C4-2B (cell line): ENCODE data around the gene ITPR2.

ENCODE experiments used
- H3K27ac ChIP-seq: fragments of 450-650 bp; 2 replicates; pipeline ENCODE4 v1.5.1; 2017
- ZFX ChIP-seq: fragments of 450-650 bp; IDR thresholded peaks from 2 replicates; pipeline ENCODE4 v1.6.1; 2017
- TF ChIP-seq, protein P1 (sequence below): fragments of 450-650 bp; conservative IDR thresholded peaks from 2 replicates; pipeline ENCODE4 v1.5.1; 2017; ENCODE audit warnings: mild to moderate bottlenecking

Gene ITPR2

DNA sequence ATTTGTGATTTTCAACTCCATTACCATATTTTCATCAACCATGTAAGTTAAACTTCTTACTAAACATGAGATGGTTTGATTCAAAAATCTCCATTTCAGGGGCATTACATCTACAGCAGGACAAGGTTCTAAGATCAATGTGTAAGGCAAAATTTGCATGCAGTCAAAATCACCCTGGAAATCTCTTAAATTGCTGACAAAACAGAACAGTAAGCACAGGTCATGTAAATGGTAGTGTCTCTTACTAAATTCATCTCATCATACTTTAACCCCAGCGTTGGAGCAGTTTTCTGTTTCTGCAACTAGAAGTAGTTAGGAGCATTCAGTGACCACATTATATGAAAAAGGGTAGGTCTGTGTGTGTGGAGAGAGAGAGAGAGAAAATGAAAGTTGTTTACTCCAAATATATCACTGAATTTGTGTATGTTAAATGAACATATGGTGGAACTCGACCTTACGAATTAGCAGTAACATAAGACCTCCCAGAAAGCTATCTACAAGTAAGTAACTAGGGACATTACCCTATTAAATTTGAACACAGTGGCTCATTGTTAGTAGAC is 410.1 kb downstream of the ITPR2 start:
- TF ChIP-seq, protein P1, sequence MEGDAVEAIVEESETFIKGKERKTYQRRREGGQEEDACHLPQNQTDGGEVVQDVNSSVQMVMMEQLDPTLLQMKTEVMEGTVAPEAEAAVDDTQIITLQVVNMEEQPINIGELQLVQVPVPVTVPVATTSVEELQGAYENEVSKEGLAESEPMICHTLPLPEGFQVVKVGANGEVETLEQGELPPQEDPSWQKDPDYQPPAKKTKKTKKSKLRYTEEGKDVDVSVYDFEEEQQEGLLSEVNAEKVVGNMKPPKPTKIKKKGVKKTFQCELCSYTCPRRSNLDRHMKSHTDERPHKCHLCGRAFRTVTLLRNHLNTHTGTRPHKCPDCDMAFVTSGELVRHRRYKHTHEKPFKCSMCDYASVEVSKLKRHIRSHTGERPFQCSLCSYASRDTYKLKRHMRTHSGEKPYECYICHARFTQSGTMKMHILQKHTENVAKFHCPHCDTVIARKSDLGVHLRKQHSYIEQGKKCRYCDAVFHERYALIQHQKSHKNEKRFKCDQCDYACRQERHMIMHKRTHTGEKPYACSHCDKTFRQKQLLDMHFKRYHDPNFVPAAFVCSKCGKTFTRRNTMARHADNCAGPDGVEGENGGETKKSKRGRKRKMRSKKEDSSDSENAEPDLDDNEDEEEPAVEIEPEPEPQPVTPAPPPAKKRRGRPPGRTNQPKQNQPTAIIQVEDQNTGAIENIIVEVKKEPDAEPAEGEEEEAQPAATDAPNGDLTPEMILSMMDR, result no peak
- no peak for TF ChIP-seq ZFX
- H3K27ac ChIP-seq, result no peak overlapping the region

DNA sequence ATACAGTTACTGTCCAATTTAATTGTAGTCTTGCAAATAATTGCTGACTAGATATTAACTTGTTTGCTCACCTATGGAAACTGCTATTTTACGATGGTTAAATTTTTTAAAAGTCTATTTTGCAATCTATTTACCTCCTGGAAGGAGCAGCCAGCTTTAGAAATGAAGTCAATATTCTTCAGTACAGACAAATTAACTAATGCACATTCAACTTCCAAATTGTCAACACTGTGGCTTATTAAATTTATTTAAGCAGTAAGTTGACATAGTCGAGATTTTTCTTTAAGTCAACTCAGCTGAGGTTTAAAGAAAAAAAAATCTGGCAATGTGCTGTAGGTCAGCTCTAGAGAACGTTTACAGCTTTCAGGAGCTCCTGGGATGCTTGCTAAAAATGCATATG is 416.4 kb downstream of the ITPR2 start:
- H3K27ac ChIP-seq, result no peak overlapping the region
- TF ChIP-seq, protein P1, result no peak
- no peak for TF ChIP-seq ZFX

DNA sequence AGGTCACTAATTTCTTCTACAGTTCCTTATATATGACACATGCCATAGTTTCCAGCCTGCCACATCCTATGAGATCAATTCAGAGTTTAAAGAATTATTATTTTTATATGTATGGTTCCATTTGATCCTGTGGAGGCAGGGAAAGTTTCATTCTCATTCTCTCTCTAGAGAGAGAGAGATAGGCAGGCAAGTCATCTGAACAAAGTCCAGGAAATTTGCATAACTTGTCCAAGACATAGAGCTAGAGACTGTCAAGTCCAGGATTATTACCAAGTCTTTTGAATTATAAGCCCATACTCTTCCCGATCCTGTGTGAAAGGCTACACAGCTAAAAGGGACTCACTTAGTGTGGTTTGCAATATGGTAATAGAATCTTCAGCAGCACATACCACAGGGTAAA is 422.3 kb downstream of the ITPR2 start:
- TF ChIP-seq ZFX, result no peak
- TF ChIP-seq, protein P1, result no peak
- H3K27ac ChIP-seq, result no peak overlapping the region

DNA sequence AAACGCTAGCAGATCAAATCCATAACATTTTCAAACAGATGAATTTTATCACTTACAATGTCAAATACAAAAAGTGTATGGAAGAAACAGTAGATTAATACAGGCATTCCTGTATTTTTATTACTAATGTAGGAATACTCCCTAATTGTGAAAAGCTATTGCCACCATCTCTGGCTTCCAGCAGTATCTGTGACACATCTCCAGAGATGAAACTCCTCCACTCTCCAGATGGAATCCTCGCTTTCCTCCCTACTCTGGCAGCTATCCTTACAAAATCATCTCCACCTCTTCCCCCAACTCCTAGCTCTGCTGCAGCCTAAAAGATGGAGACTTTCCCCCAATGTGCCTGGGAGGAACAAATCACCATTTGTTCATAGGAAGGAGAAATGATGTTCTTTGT is 426.2 kb downstream of the ITPR2 start:
- no peak overlapping the region for H3K27ac ChIP-seq
- TF ChIP-seq ZFX, result no peak
- TF ChIP-seq, protein P1, result no peak

DNA sequence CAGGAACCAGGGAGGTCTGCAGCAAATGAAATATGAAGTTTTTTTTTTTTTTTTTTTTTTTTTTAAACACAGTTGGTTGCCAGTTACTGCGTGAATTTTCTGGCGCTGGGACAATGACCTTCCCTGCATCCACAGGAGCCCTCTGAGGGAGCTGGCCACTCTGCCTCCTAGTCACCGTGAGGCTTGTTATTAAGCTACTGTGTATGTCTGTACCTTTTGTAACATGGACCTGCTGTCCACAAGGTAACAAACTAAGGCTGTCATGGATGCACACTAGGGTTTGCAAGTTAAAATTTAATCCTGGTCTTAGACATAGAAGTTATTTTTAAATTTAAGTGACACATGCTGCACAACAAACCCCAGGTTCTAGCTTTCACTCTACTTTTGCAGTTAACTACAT is 426.6 kb downstream of the ITPR2 start:
- no peak overlapping the region for H3K27ac ChIP-seq
- TF ChIP-seq, protein P1, result no peak
- TF ChIP-seq ZFX, result no peak

DNA sequence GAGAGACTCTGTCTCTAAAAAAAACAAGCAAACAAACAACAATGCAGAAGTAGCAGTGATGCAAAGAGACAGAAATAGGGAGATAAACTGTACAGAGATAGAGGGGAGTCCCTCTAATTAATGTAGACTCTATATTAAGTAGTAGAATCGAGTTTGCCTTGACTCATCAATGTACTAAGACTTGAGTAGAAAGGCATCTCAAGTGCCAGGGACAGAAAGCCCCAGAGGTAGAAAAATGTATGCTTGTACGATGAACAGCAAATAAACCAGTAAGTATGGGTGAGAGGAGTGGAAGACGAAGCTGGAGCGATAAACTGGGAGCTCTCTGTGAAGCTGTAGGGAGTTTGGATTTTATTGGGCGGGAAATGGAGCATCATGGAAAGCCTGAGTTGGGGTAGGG is 429.4 kb downstream of the ITPR2 start:
- no peak for TF ChIP-seq ZFX
- TF ChIP-seq, protein P1, result no peak
- no peak overlapping the region for H3K27ac ChIP-seq

DNA sequence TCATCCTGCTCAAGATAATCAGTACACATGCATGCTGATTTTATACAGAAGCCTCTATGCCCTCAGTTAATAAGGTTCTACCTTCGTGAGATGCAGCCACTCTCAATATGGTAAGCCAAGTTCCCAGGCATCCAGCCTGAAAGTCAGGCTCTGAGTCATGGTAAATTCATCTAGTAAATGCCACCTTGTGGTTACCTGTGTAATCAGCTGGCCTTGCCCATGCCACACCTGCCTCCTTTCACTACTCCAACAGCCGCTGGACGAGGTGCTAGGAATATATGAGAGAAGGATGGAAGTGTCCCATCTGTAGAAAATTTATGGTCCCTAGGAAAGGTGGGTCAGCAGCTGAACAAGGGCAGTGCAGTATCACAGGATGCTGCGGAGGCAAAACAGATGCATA is 430.3 kb downstream of the ITPR2 start:
- TF ChIP-seq, protein P1, result peak; percentile 71
- no peak for TF ChIP-seq ZFX
- H3K27ac ChIP-seq, result no peak overlapping the region
